GM18508 (cell line): ENCODE results near the gene HSBP1.

ENCODE experiments used
- ATAC-seq: cut with Tn5 transposase; IDR thresholded peaks from one replicate; pipeline ENCODE4 v1.9.1; 2021; ENCODE audit warnings: moderate number of reproducible peaks; ENCODE audit not compliant: insufficient read depth, unreplicated experiment

The HSBP1 gene

DNA sequence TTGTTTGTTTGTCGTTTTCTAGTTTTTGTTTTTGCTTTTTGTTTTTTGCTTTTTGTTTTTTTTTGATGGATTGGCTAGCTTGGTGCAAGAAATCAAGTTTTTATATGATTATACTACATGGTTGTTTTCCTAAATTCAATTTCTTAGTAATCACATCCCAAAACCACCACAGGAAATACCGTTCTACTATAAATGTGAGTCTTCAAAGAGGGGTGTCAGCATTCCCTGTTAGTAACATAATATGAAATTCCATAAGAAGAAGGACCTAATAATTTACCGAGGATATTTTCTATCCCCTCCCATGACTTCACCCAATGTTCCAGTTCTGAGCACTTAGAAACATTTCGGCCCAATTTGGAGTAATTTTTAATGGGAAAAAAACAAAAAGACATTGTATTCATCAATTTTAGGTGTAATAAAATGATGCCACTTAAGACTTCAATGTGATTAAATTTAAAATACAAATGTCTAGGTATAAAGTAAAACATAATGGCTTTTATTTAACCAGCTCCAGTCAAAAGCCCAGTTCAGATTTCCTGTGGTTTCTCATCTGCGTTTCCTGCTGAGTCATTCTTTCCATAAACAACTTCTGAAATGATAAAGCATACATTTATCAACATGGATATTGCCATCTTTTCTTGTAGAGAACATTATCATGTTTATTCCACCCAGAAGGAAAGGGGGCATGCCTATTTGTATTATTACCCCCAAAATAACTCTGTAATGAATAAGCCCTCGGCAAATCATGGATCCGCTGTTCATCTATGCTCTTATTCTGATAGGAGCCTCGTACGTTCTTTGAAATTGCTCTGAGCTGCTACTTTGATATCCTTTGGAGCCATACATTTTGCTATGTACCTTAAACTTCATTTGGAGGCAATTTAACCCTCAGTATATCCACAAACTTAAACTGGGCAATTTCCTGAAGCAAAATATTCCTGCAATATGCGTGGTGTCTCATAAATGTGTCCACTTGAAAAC, 28.1 kb downstream of the HSBP1 start:
- ATAC-seq, result no peak

DNA sequence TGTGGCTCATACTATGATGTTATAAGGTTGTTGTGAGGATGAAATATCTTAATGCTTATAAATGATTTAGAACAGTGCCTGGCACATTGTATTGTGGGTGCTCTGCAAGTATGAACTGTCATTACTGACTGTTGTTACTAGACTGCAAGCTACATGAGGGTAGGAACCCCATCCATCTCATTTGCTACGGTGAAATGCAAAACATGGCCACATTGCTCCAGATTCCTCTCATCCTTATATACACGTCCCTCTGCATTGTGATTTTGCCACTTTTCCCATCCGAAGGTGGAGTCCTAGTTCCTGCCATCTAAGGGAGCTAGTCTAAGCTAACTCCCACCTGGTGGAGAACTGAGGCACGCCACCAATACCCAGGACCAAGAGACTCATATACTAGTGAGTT, 29.8 kb downstream of the HSBP1 start:
- ATAC-seq, result no peak

DNA sequence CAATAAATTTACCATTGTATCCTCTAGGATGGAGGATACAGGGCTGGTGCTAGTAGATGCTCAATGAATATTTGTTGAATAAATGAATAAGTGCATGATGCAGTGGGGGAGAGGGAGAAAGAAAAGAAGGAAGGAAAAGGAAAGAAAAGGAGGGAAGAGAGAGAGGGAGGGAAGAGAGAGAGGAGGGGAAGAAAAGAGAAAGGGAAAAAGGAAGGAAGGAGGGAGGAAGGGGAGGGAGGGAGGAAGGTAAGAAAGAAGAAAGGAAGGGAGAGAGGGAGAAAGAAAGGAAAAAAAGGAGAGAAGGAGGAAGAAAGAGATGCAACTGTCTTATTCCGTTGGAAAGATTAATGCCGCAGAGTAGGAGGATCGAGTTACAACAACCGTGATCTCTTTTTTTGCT, 30.4 kb downstream of the HSBP1 start:
- ATAC-seq, result no peak

DNA sequence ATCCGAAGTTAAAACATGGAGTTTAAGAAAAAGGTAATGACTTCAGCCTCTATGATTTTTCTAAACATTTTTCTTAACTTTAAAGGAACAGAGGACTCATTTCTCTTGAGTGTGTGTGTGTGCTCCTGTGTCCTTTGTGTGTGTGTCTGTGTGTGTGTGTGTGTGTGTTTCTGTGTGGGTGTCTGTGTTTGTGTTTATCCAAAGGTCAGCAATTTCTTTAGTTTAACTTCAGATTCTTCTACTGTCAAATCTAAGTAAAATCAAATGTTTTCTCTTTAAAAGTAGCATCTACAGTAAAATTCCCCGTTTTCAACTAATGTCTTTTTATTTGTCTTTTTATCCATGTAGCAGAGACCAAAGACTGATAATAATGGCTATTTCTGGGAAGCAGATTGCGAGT, 31.8 kb downstream of the HSBP1 start:
- no peak for ATAC-seq

DNA sequence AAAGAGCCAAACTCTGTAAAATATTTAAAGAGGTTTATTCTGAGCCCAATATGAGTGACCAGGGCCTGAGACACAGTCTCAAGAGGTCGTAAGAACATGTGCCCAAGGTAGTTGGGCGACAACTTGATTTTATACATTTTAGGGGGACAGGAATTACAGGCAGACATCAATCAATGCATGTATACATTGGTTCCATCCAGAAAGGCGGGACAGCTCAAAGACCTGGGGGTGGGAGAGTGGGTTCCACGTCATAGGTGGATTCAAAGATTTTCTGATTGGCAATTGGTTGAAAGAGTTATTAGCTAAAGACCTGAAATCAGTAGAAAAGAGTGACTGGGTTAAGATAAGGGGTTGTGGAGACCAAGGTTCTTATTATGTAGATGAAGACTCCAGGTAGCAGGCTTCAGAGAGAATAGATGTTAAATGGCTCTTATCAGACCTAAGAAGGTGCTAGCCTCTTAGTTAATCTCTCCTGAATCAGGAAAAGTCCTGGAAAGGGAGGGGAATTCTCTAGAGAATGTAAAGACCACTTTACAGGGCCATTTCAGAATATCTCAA, 32.4 kb downstream of the HSBP1 start:
- ATAC-seq, result no peak

DNA sequence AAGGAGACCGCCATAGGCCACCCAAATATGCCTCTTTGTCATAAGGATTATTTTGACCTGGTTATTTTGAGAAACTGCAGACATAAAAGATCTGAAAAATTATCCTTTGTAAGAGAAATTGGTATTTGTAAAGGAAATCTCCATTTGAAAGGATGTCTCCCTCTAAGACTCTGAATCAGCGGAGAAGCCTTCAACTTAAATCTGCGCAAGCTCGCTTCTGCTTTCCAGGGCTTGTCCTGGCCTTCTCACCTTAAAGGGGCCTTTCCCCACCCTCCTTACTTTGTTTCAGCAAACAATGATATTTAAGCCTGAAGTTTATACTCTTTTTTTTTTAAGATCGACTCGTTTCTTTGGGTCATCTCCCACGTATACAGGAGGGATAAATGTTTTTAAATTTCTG, 34.5 kb downstream of the HSBP1 start:
- ATAC-seq, result no peak

DNA sequence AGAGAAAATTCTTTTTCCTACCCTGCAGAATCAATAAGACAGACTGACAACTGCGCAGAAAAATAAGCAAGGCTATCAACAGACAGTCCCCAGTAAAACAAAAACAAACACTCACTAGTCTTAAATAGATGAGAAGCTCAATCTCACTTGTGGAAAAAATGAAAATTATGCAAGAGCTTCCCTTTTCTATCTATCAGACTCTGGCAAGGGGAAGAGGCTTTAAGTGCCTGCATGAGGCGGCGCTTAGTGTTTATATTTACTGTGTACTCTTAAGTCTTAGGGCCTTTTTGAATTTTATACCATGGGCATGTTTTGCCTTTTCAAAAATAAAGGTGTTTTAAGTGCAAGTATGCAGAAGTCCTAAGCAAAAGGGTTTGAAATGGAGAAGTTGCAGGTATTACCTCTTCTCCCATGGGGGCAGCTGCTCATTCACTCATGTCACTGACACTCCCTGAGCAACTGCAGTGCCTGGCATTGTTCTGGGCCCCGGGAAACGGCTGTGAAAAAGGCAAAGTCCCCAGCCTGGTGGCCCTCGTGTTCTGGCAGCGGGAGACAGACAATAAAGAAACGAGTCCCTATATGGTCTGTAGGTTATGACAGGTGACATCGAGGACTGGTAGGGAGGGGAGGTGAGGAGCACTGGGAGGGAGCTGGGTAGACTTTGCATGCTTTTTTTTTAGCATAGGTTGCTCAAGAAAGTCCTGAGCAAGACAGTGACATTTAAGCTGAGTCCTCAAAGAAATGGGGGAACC, 35.2 kb downstream of the HSBP1 start:
- no peak for ATAC-seq

DNA sequence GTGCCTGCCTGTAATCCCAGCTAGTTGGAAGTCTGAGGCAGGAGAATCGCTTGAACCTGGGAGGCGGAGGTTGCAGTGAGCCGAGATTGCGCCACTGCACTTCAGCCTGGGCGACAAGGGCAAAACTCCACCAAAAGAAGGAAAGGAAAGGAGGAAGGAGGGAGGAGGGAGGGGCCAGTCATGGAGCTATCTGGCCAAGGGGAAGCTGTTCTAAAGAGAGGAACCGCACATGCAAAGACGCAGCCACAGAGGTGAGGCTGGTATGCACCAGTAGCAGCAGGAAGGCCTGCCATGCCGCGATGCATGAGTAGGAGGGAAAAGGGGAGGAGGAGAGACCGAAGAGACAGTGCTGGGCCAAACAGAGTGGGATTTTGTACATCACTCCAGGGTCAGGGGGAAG, 35.9 kb downstream of the HSBP1 start:
- no peak for ATAC-seq

DNA sequence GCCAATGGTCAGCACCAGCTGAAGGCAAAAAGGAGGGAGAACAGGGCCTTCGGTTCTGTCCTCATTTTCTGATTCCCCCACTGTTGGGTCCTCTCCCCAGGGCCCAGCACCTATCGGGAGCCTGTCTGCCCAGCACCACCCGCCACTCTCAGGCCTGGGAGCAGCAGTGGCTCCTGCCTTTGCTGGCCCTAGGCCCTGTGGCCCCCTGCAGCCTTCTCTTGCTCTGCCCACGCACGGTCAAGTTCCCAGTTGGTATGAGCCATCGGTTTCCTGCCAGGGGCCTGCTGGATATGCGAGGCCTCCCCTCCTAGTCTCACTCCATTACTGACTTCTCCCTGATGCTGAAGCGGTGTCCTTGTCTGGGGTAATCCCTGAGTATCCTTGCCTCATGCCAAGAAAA, 37.5 kb downstream of the HSBP1 start:
- no peak for ATAC-seq

DNA sequence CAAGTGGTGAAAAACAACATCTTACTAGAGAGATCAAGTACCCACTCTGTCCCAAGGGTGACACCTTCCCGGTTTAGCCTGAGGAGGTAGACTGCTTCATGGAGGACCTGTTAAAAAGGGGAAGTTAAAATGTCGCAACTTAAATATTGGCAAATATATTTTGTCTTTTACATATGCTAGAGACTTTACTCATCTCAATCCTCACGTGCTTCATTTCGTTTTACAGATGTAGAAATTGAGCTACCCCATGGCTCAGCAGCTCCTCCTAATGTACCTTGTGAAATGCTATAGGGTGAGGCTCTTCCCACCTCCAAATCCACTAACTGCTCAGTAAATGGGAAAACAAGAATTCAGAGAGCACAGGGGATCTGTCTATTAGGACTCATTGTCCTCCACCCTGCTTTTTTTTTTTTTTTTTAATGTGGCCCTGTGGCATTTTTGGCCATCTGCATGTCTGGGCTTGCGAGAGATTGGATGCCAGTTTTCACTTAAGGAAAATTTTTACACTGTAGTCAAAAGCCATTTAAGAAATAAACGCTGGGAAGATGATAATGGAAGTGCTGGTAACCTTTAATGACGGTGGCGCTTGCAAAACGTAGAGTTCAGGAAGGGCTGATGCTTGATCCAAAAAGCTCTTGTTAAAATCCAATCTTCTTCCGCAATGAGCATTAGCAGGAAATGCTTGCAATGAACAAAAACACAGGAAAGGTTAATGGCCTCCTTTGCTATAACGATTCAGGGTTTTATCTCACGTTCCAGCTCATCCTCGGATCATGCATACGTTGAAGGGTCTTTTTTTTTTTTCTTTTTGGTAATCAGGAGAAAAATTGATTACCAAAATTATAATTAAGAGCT, 39.8 kb downstream of the HSBP1 start:
- ATAC-seq, result no peak

DNA sequence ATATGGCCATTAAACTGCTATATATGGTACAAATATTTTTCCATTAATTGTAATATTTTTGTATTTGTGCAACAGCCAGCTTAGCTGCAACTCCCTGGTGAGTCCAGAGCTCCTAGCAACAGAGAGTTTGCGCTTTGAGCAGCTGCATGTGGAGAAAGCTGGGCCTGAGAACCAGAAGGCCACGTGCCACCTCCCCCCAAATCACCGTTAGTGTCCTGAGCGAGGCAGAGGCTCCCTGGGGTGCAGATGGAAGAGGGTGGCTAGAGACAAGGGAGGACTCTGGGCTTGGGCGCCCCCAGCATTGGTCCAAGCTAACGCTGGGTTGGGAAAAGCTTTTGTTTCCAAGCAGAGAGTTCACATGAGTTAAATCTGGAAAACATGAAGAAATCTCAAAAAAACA, 41.6 kb downstream of the HSBP1 start:
- ATAC-seq, result no peak

DNA sequence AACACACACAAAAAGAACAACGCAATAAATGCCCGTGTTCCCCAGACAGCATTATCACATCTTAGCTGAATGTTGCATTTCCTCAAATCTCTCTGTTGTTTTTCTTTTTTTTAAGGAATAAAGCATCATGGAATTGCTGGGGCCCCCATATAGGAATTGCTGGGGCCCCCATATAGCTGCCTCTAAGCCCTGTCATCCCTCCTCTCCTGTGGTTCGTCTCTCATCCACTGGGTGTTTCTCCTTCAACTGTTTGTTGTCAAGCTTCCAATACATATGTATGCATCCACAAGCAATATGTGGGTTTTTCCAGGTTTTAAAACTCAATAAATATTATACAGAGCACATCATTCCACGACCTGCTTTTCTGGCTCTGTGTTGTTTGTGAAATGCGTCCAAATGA, 43.2 kb downstream of the HSBP1 start:
- ATAC-seq, result no peak

DNA sequence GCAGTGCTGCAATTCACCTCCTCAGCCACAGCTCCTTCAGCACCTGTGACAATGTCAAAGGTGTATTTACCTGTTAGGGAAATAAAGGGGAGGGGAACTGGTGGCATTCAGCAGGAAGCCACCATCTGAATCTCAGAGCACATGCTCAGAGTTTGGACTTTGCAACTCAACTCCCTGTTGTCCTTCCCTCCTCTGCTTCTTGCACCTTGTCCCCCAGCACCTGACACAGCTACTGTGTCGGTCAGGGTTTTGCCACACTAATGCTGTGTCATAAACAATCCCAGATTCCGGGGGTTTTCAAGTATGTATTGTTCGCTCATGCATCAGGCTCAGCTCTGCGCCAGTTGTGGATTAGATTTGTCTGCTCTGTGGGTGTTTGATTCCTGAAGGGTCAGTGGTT, 43.7 kb downstream of the HSBP1 start:
- ATAC-seq, result no peak

DNA sequence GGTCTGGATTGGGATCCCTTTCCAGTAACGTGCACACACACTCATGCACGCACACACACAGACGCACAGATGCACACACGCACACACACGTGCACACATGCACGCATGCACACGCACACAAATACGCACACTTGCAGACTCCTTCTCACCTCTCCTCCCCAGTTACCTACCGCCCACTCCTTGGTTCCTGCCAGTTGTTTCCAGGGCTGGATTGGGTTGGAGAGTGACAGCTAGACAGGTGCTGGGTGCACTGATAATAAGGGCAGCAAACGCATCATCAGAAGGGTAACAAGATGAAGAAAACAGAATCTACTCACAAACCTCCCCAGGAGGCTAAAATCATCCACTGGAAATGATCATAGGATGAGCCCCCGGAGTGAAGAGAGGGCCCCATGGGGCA, 45.0 kb downstream of the HSBP1 start:
- ATAC-seq, result no peak

DNA sequence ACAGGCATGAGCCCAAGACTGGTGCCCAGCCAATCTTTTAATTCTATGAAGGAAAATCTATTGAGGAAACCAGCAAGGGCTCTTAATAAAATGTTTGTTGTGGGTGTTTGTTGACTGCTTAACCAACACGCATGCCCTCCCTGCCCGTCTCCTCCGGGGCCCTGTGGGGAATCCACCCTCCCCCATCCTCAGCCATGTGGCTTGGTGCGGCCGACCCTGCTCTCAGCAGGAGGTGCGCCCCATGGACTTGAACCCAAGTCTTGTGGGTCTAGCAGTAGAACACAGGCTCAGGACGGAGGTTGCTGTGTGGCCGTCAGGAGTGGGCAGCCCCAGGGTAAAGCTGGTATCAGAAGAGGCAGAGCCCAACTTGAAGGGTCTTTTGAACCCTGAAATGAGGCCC, 46.1 kb downstream of the HSBP1 start:
- no peak for ATAC-seq

DNA sequence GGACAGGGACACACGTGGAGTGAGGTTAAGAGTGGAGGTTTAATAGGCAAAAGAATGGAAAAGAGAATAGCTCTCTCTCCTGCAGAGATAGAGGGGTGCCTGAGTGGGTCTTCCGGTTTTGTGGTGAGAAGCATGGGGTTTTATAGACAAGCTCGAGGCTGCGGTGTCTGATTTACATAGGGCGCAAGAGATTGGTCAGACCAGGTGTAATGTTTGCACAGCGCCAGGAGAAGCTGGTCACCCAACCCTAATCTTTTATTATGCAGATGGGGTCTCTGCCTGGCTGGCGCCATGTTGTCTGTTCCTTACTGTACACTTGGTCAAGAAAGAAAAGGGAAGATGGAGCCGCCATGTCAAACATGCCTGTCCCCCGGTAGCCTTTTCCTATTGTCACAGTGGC, 46.6 kb downstream of the HSBP1 start:
- ATAC-seq, result no peak

DNA sequence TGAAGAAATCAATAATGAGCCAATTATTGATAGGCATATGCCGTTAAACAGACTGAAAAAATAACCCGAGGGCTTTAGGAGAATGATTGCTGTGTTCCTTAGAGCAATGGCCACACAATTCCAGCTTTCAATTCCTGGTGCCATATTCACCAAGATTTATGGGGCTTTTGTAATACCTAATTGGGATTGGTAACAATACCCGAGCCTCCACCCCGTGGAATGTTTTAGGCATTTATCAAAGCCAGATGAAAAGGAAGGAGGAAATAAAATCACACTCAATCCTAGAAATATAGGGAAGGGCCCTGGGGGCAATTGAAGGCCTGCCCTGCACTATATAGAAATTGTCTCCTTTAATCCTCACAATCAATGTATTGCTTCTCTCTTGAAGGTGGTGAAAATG, 49.0 kb downstream of the HSBP1 start:
- no peak for ATAC-seq

DNA sequence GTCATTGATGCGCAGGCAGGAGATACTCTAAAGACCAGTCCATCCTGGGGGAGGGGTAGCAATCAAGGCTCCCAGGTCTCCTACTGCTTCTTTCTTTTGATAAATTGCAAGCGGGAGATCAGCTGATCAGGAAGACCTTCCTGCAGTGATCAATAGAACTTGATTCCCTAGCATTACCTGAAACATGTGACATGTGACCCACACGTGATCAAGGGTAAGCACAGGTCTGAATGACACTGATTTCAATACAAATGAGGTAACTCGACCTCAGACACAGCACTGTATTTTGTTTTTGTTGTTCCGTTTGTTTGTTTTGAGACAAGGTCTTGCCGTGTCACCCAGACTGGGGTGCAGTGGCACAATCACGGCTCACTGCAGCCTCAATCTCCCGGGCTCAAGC, 51.5 kb downstream of the HSBP1 start:
- ATAC-seq, result no peak

DNA sequence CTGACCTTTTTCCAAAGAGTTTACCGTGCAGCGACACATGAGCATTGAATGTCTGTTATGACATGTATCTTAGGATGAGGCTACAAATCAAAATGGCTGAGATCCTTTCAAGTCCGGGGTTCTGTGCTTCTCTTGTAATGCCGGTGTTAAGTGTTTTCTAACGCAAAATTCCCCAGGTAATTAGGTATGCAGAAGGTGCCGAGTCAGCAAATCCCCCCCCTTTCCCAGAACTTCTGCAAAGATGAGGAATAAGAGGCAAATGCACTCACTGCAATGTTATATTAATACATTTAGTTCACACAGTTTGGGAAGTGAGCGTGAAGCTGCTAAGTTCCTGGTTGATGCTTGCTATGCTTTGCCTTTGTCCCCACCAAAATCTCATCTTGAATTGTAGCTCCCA, 54.9 kb downstream of the HSBP1 start:
- no peak for ATAC-seq

DNA sequence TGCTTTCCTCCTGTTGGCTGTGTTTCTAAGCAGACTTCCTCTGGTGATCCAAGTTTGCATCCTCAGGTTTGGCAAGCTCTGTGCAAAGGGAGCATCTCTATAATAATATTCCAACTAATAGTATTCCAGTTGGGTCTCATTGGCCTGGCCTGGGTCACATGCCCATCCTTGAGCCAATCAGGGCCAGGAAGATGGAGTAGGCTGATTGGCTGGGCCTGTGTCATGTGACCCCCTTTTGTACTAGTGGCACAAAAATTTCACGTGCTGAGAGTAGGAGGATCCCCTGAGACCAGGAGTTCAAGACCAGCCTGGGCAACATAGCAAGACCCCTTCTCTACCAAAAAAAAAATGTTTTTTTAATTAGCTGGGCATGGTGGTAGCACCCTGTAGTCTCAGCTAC, 55.9 kb downstream of the HSBP1 start:
- no peak for ATAC-seq
